ENCODE data around the gene ETAA1. TPM values are rescaled to one million over a fixed set of nuclear protein-coding genes. Genes with fewer than 3 reads are reported as not detected.

ETAA1 gene
- total RNA-seq, 1 experiment from 2014 or later, result 27.3 TPM

- ATAC-seq (no peak), DNase-seq (ENCODE audit: low spot score) (no peak)
- H3K36me3 Mint-ChIP-seq, result no peaks in the 10 kb centered on the region
- POLR2A ChIA-PET, result no interaction called here
- CTCF ChIA-PET, result interaction anchor here (1.0 kb wide), 1 partner anchor 128 kb away, joined by 3 read pairs; no protein-coding TSS in a partner anchor
- H3K9me3 Mint-ChIP-seq, result no peaks in the 10 kb centered on the region
- H3K4me3 Mint-ChIP-seq, result no peak overlapping the region
- H3K4me1 Mint-ChIP-seq, result peaks cover 9% of the 10 kb centered on the region
- no peak overlapping the region for H3K27ac Mint-ChIP-seq
- TF ChIP-seq GTF2I (CRISPR knock-in tag; conservative IDR thresholded peaks at IDR 0.05) (no peak), JAZF1 (CRISPR knock-in tag; IDR thresholded peaks at IDR 0.05) (no peak), MLX (CRISPR knock-in tag; IDR thresholded peaks at IDR 0.05) (no peak), FOXJ3 (CRISPR knock-in tag; IDR thresholded peaks at IDR 0.05; ENCODE audit: borderline replicate concordance) (no peak), EMX1 (CRISPR knock-in tag; IDR thresholded peaks at IDR 0.05) (no peak), ATF1 (CRISPR knock-in tag; IDR thresholded peaks at IDR 0.05) (no peak), HMGXB4 (CRISPR knock-in tag; IDR thresholded peaks at IDR 0.05) (no peak), NR3C1 (CRISPR knock-in tag; conservative IDR thresholded peaks at IDR 0.05; ENCODE audit: low read depth) (no peak), ELF4 (CRISPR knock-in tag; IDR thresholded peaks at IDR 0.05; ENCODE audit: low read depth) (no peak), SMAD4 (CRISPR knock-in tag; IDR thresholded peaks at IDR 0.05) (no peak), SOX15 (CRISPR knock-in tag; IDR thresholded peaks at IDR 0.05) (no peak), SP1 (CRISPR knock-in tag; conservative IDR thresholded peaks at IDR 0.05) (no peak), E2F5 (CRISPR knock-in tag; IDR thresholded peaks at IDR 0.05) (no peak), ZNF416 (CRISPR knock-in tag; IDR thresholded peaks at IDR 0.05) (no peak)
- TF ChIP-seq, protein P1, sequence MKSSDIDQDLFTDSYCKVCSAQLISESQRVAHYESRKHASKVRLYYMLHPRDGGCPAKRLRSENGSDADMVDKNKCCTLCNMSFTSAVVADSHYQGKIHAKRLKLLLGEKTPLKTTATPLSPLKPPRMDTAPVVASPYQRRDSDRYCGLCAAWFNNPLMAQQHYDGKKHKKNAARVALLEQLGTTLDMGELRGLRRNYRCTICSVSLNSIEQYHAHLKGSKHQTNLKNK (CRISPR knock-in tag; IDR thresholded peaks at IDR 0.05), result no peak
- TF ChIP-seq, protein P2, sequence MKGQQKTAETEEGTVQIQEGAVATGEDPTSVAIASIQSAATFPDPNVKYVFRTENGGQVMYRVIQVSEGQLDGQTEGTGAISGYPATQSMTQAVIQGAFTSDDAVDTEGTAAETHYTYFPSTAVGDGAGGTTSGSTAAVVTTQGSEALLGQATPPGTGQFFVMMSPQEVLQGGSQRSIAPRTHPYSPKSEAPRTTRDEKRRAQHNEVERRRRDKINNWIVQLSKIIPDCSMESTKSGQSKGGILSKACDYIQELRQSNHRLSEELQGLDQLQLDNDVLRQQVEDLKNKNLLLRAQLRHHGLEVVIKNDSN (CRISPR knock-in tag; IDR thresholded peaks at IDR 0.05), result no peak
- TF ChIP-seq, protein P3, sequence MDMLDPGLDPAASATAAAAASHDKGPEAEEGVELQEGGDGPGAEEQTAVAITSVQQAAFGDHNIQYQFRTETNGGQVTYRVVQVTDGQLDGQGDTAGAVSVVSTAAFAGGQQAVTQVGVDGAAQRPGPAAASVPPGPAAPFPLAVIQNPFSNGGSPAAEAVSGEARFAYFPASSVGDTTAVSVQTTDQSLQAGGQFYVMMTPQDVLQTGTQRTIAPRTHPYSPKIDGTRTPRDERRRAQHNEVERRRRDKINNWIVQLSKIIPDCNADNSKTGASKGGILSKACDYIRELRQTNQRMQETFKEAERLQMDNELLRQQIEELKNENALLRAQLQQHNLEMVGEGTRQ (CRISPR knock-in tag; IDR thresholded peaks at IDR 0.05), result no peak
- TF ChIP-seq, protein P4, sequence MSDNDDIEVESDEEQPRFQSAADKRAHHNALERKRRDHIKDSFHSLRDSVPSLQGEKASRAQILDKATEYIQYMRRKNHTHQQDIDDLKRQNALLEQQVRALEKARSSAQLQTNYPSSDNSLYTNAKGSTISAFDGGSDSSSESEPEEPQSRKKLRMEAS (CRISPR knock-in tag; IDR thresholded peaks at IDR 0.05), result no peak
- H3K27me3 Mint-ChIP-seq (ENCODE audit: low read depth), result no peaks in the 10 kb centered on the region
These were observed 56.2 kb downstream of the ETAA1 start for GRCh38 chr2:67453310-67453709.

- H3K27ac Mint-ChIP-seq, result no peak overlapping the region; the same call in 1 of the 2 replicates
- ChIA-PET CTCF (no interaction called here), POLR2A (no interaction called here)
- H3K9me3 Mint-ChIP-seq, result no peaks in the 10 kb centered on the region
- H3K27me3 Mint-ChIP-seq (ENCODE audit: low read depth), result no peaks in the 10 kb centered on the region
- no peaks in the 10 kb centered on the region for H3K36me3 Mint-ChIP-seq
- ATAC-seq (no peak), DNase-seq (ENCODE audit: low spot score) (no peak)
- TF ChIP-seq MYBL2 (CRISPR knock-in tag; IDR thresholded peaks at IDR 0.05) (no peak), SMAD4 (CRISPR knock-in tag; IDR thresholded peaks at IDR 0.05) (no peak), CREB1 (CRISPR knock-in tag; IDR thresholded peaks at IDR 0.05) (no peak), PRRX2 (CRISPR knock-in tag; IDR thresholded peaks at IDR 0.05) (no peak), ZNF671 (CRISPR knock-in tag; IDR thresholded peaks at IDR 0.05) (no peak), ATF1 (CRISPR knock-in tag; IDR thresholded peaks at IDR 0.05) (no peak)
- peaks cover 9% of the 10 kb centered on the region for H3K4me1 Mint-ChIP-seq
- H3K4me3 Mint-ChIP-seq, result no peak overlapping the region
These were observed 58.3 kb downstream of the ETAA1 start for GRCh38 chr2:67455219-67456142.

All from WTC11 (cell line).